CD4-positive, alpha-beta T cell (primary cell): Measurements from ENCODE around the gene NANOS2. TPM values are rescaled to one million over a fixed set of nuclear protein-coding genes. Genes with fewer than 3 reads are reported as not detected.
"Not testable (repeated sequence)": the region's sequence is repeated elsewhere in the genome, so short reads cannot be mapped to it uniquely, and the experiment has no call there.

Experiments used
- ATAC-seq: fragments of 200-7000 bp; cut with Tn5 transposase; one replicate; pipeline ENCODE4 v1.10.0; 2022; ENCODE audit warnings: mild to moderate bottlenecking; ENCODE audit not compliant: poor library complexity
- CTCF ChIA-PET: fragments of 350-600 bp; sonication (Branson Sonifier 250); formaldehyde crosslinking; loops from one replicate; lab custom pipeline; 2021; ENCODE audit warnings: antibody characterized with exemption, inconsistent platforms; lab: Charles Lee
- POLR2A ChIA-PET: fragments of 350-600 bp; sonication (Branson Sonifier 250); formaldehyde crosslinking; loops from one replicate; lab custom pipeline; 2021; ENCODE audit warnings: antibody characterized with exemption, inconsistent platforms; lab: Charles Lee
- DNase-seq, 14 experiments: peaks; one replicate each; pipeline ENCODE4 v3.0.0-alpha.2; 2013 to 2020; ENCODE audit warnings: mixed read lengths in 2 of 14
- H3K27ac ChIP-seq, 2 donors: one replicate each; pipeline versions ENCODE4 v1.5.1 to v1.7.0; 2013; ENCODE audit warnings: low read length in 2 of 2, low read depth in 1 of 2, mild to moderate bottlenecking in 1 of 2
- H3K27me3 ChIP-seq, 2 experiments: 1 replicate in 1 of 2; 2 replicates in 1 of 2; pipeline versions ENCODE4 v1.6.1 to v1.7.0; 2013; ENCODE audit warnings: low read length in 2 of 2, control low read depth in 1 of 2, mild to moderate bottlenecking in 1 of 2, moderate library complexity in 1 of 2; ENCODE audit not compliant: insufficient read depth in 2 of 2, control insufficient read depth in 1 of 2
- H3K36me3 ChIP-seq: one replicate; pipeline ENCODE4 v1.6.1; 2013; ENCODE audit warnings: low read length, control low read depth; ENCODE audit not compliant: insufficient read depth
- H3K4me1 ChIP-seq: one replicate; pipeline ENCODE4 v1.6.1; 2013; ENCODE audit warnings: low read length, control low read depth; ENCODE audit not compliant: insufficient read depth
- H3K4me3 ChIP-seq: one replicate; pipeline ENCODE4 v1.5.1; 2013; ENCODE audit warnings: mild to moderate bottlenecking, low read length, moderate library complexity
- H3K9me3 ChIP-seq, 2 experiments: 1 replicate in 1 of 2; 2 replicates in 1 of 2; pipeline versions ENCODE4 v1.6.1 to v1.7.0; 2013; ENCODE audit warnings: low read length in 2 of 2, mild to moderate bottlenecking in 2 of 2, control low read depth in 1 of 2, moderate library complexity in 1 of 2; ENCODE audit not compliant: control insufficient read depth in 1 of 2, insufficient read depth in 1 of 2
- H3K27ac Mint-ChIP-seq: one replicate; pipeline ENCODE4 v1.8.0; 2020; ENCODE audit warnings: mixed read lengths
- H3K27me3 Mint-ChIP-seq: one replicate; pipeline ENCODE4 v1.8.0; 2021; ENCODE audit warnings: mixed read lengths
- H3K36me3 Mint-ChIP-seq: one replicate; pipeline ENCODE4 v1.8.0; 2021; ENCODE audit warnings: low read depth, mixed read lengths
- H3K4me1 Mint-ChIP-seq: one replicate; pipeline ENCODE4 v1.8.0; 2021; ENCODE audit warnings: low read depth, mixed read lengths
- H3K4me3 Mint-ChIP-seq: one replicate; pipeline ENCODE4 v1.8.0; 2020; ENCODE audit warnings: mild to moderate bottlenecking, mixed read lengths
- H3K9me3 Mint-ChIP-seq: one replicate; pipeline ENCODE4 v1.8.0; 2020; ENCODE audit warnings: mixed read lengths
- CTCF ChIP-seq: fragments of 200-600 bp; IDR thresholded peaks from one replicate; pipeline ENCODE4 v1.8.0; 2022; ENCODE audit warnings: antibody characterized with exemption, mild to moderate bottlenecking
- intact Hi-C, 2 experiments: fragments of 100-400 bp; cut with DNase I in 1 of 2; cut with micrococcal nuclease in 1 of 2; formaldehyde crosslinking; loops; one replicate each; pipeline versions ENCODE4 v1.15.1 to v1.9.0; 2023 to 2025; cut with DNase I, micrococcal nuclease
- total RNA-seq, 174 experiments: library from RNA in 2 of 174; stranded (reverse) in 2 of 174; gene quantifications; one replicate each; pipeline ENCODE4 v1.2.3 and lab custom pipeline; 2021 to 2026

The NANOS2 gene
- total RNA-seq, 2 experiments from 2014 or later = not detected

GRCh38 chr19:45899253-45899652, 15.3 kb downstream of the NANOS2 start:
- Mint-ChIP-seq H3K27ac (no peak overlapping the region), H3K4me1 (peaks cover 28% of the 10 kb centered on the region), H3K36me3 (peaks cover 50% of the 10 kb centered on the region), H3K4me3 (no peak overlapping the region), H3K9me3 (no peaks in the 10 kb centered on the region), H3K27me3 (no peaks in the 10 kb centered on the region)
- Histone ChIP-seq H3K36me3 (peaks cover 19% of the 10 kb centered on the region), H3K4me3 (no peak overlapping the region), H3K4me1 (peaks cover 26% of the 10 kb centered on the region), H3K27ac (no peak overlapping the region), H3K9me3 (no peaks in the 10 kb centered on the region), H3K27me3 (no peaks in the 10 kb centered on the region)
- ChIA-PET POLR2A (no interaction called here), CTCF (no interaction called here)
- ATAC-seq (no peak), DNase-seq (no peak)
- intact Hi-C loops = no loop called here
- TF ChIP-seq CTCF = no peak

- ChIA-PET CTCF (no interaction called here), POLR2A (no interaction called here)
- H3K4me3 Mint-ChIP-seq = no peak overlapping the region
- DNase-seq (no peak), ATAC-seq (no peak)
- H3K4me1 Mint-ChIP-seq = peaks cover 18% of the 10 kb centered on the region
- no peak for TF ChIP-seq CTCF
- Histone ChIP-seq H3K9me3 (no peaks in the 10 kb centered on the region), H3K4me1 (peaks cover 17% of the 10 kb centered on the region), H3K27me3 (no peaks in the 10 kb centered on the region), H3K36me3 (peaks cover 19% of the 10 kb centered on the region), H3K27ac (no peak overlapping the region), H3K4me3 (no peak overlapping the region)
- no peaks in the 10 kb centered on the region for H3K9me3 Mint-ChIP-seq
- peaks cover 45% of the 10 kb centered on the region for H3K36me3 Mint-ChIP-seq
- H3K27me3 Mint-ChIP-seq = no peaks in the 10 kb centered on the region
- intact Hi-C loops = no loop called here
- H3K27ac Mint-ChIP-seq = no peak overlapping the region
These were observed 17.2 kb downstream of the NANOS2 start for GRCh38 chr19:45897261-45897812.

GRCh38 chr19:45895983-45896599, 18.5 kb downstream of the NANOS2 start:
- H3K4me1 ChIP-seq, intact Hi-C loops, H3K27me3 ChIP-seq, H3K27ac Mint-ChIP-seq, DNase-seq, H3K4me3 Mint-ChIP-seq, POLR2A ChIA-PET, H3K4me3 ChIP-seq, H3K9me3 Mint-ChIP-seq, CTCF ChIA-PET, ATAC-seq, H3K27ac ChIP-seq, H3K27me3 Mint-ChIP-seq, H3K9me3 ChIP-seq: not testable (repeated sequence)
- peaks cover 39% of the 10 kb centered on the region for H3K36me3 Mint-ChIP-seq
- H3K4me1 Mint-ChIP-seq = peaks cover 13% of the 10 kb centered on the region
- H3K36me3 ChIP-seq = peaks cover 19% of the 10 kb centered on the region

GRCh38 chr19:45895519-45895972, 19.0 kb downstream of the NANOS2 start:
- Mint-ChIP-seq H3K4me3 (no peak overlapping the region), H3K27ac (no peak overlapping the region), H3K27me3 (no peaks in the 10 kb centered on the region), H3K9me3 (no peaks in the 10 kb centered on the region), H3K36me3 (peaks cover 35% of the 10 kb centered on the region), H3K4me1 (peaks cover 7% of the 10 kb centered on the region)
- intact Hi-C loops = no loop called here
- no peak for DNase-seq
- Histone ChIP-seq H3K4me3 (no peak overlapping the region), H3K9me3 (no peaks in the 10 kb centered on the region), H3K36me3 (peaks cover 19% of the 10 kb centered on the region), H3K27ac (no peak overlapping the region), H3K27me3 (no peaks in the 10 kb centered on the region), H3K4me1 (peaks cover 2% of the 10 kb centered on the region)
- ChIA-PET CTCF (no interaction called here), POLR2A (no interaction called here)
- TF ChIP-seq CTCF = no peak
- ATAC-seq = no peak
